GM20431 (cell line): ENCODE data around the gene CTSF.
"Not testable (repeated sequence)": the region's sequence is repeated elsewhere in the genome, so short reads cannot be mapped to it uniquely, and the experiment has no call there.

Source experiments
- in situ Hi-C: fragments of 300-500 bp; cut with MseI, MboI; formaldehyde crosslinking; loops from one replicate; pipeline ENCODE4 v1.15.0; 2020; ENCODE audit warnings: low sequenced_read_pairs; ENCODE audit not compliant: unreplicated experiment

CTSF gene

DNA sequence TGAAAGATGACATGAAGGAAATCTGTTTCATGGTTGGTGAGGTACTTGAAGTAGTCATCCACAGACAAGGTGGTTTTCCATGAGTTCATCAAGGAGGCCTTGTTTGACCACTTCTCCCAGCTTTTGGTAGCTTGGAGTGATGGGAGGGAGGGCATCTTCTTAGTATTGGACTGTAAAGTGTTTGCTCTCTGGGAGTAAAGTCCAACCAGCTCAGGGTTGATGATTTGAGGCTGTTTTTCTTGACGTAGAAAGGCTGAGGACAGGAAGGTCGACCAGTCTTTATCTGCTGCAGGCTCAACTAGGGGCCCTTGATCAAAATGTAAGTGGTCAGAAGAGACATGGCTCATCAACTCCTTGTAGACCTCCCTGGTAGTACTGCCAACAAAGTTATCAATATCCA lies 22.8 kb upstream of the CTSF start:
- in situ Hi-C loops: no loop called here

DNA sequence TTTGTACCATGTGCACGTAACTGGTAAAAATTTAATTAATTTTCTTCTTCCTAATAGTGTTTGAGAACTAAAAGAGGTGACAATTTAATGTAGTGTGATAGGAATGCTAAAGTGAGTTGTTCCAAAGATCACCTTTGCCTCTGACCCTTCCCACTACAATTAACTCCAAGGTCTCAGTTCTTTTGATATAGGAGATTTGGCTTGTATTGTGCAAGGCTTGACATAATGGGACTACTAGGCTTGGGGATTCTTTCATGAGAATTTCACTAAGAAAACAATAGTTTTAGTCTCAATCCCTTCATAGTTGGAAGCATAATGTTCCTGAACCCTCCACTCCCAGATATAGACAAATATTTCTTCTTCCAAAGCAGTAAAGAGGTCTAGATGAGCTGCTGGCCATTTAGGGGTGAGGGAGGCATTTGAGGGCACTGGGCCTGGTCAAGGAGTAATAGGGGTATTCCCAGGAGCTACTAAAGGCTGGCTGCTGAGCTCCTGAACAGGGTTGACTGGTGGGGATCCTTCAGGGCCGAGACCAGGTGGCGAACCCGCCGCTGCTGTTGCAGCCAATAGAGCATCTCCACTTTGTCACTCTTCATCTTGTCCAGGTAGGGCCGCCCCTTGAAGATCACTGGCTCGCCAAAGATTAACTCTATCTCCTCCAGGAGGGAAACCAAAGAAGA lies 21.7 kb upstream of the CTSF start:
- in situ Hi-C loops: no loop called here

DNA sequence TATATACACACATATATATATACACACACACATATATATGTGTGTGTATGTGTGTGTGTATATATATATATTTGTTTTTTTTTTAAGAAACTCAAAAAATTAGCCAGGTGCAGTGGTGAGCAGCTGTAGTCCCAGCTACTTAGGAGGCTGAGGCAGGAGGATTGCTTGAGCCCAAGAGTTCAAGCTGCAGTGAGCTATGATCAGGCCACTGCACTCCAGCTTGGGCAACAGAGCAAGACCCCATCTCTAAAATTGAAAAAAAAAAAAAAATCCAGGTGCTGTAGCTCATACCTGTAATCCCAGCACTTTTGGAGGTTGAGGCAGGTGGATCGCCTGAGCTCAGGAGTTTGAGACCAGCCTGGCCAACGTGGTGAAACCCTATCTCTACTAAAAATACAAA lies 20.9 kb upstream of the CTSF start:
- in situ Hi-C loops: not testable (repeated sequence)

DNA sequence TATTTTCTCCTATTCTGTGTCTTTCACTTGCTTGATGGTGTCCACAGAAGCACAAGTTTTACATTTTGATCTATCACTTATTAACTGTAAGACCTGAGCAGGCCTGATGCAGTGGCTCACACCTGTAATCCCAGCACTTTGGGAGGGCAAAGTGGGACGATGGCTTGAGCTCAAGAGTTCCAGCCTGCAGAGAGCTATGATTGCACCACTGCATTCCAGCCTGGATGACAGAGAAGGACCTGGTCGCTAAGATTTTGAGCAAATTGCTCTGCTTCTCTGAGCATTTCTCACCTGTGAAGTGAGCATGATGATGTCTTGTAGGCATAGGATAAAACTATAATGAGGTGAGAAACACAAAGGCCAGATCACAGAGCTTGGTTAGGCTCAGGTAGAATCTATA lies 17.7 kb upstream of the CTSF start:
- in situ Hi-C loops: no loop called here

DNA sequence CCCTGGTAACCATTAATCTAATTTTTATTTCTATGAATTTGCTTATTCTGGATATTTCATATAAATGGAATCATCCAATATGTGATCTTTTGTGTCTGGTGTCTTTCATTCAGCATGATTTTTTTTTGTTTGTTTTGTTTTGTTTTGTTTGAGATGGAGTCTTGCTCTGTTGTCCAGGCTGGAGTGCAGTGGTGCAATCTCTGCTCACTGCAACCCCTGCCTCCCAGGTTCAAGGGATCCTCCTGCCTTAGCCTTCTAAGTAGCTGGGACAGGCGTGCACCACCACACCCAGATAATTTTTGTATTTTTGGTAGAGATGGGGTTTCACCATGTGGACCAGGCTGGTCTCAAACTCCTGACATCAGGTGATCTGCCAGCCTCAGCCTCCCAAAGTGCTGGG lies 17.0 kb upstream of the CTSF start:
- in situ Hi-C loops: not testable (repeated sequence)

DNA sequence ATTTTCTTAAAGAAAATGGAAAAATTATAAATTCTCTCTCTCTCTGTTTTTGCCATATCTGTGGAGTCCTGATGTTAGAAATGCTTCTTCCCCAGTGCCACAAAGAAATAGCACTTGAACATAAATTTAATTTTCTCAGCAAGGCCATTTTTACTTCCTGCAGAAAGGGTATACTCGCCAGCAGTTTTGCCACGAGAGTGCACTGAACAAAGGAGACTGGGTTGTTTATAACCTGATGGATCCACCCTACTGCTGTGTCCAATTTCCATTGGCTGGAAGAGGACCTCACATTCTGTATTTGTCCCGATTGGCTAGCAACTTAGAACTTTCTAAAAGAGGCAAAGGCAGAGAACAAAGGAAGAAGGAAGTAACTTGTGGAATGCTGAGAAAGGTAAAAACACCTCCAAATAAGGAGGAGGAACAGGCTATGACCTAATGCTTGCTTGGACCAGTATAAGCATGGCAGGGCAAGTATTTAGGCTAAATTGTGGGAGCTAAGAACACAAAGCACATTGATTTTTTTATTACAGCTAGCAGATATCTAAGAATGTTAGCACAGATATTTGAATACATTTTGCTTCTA lies 14.2 kb upstream of the CTSF start:
- in situ Hi-C loops: not testable (repeated sequence)

DNA sequence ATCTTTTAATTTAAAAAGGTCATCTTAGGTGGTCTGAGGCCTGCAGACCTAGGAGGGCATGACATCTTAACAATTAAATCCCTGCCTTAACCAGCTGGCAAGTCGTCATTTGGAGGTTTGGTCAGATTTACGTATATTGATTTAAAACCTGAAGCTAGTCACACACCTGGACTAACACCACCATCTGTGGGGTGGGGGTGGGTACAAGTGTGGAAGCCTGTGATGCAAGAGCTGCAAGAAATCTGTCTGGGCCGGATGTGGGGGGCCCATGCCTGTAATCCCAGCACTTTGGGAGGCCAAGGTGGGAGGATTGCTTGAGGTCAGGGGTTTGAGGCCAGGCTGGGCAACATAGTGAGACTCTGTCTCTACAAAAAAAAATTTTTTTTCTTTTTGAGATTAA lies 12.9 kb upstream of the CTSF start:
- in situ Hi-C loops: no loop called here

DNA sequence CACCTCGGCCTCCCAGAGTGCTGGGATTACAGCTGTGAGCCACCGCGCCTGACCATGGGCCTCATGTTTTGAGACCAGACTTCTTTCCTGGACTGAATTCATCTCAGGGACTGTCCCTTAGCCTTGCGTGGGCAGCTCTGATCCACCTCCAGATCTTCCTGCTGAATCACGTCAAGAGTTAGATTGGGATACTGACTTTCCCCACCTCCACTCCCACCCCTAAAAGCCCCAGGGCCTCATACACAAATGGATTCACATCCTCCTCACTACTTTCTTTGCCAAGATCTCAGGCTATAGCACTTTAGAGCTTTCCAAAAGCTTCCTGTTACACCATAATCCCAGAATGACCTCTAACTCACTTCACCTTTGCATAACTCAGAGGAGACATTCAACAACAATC lies 12.4 kb upstream of the CTSF start:
- in situ Hi-C loops: no loop called here

DNA sequence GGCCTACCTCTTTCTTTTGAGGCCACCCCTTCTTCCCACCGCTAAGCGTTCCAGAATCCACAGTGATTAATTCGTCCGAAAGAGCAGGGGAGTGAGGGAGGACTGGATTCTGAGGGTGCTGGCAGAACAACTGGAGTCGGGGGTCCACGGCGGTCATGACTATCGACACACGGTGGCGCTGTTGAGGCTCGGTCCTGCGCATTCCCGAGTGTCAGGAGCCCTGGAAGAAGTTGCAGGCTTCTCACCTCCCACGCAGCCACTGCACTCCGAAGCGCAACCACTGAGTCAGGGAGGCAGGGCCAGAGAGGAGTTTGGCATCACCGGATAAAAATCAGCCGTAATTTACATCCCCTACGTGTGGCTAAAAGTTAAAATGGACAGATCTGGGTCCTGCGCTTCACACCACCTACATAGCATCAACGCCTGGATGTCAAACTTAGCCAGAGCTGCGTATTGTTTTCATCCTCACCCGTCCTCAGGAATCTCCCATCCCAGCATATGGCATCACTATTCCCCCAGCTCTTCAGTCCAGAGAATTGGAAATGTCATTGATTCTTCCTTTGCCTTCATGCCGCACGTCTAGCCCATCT lies 10.7 kb upstream of the CTSF start:
- in situ Hi-C loops: loop anchor here (10.0 kb wide), 1 partner anchor 96 kb away; the partner anchor contains the start of gene RBM4B

DNA sequence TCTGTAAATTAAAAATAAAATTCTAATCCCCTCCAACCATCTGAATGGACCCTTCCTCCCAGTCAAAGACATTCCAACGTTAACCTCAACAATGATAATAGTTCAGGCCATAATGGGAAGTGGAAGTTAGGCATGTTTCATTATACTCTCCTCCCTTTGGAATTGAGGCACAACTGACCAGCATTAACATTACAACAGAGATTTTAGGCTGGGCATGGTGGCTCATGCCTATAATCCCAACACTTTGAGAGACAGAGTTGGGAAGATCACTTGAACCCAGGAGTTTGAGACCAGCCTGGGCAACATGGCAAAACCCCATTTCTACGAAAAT lies 2.4 kb upstream of the CTSF start:
- in situ Hi-C loops: loop anchor here (10.0 to 25.0 kb wide), 2 partner anchors 104 to 266 kb away; partner anchors contain the start of genes RBM4B and RCE1

DNA sequence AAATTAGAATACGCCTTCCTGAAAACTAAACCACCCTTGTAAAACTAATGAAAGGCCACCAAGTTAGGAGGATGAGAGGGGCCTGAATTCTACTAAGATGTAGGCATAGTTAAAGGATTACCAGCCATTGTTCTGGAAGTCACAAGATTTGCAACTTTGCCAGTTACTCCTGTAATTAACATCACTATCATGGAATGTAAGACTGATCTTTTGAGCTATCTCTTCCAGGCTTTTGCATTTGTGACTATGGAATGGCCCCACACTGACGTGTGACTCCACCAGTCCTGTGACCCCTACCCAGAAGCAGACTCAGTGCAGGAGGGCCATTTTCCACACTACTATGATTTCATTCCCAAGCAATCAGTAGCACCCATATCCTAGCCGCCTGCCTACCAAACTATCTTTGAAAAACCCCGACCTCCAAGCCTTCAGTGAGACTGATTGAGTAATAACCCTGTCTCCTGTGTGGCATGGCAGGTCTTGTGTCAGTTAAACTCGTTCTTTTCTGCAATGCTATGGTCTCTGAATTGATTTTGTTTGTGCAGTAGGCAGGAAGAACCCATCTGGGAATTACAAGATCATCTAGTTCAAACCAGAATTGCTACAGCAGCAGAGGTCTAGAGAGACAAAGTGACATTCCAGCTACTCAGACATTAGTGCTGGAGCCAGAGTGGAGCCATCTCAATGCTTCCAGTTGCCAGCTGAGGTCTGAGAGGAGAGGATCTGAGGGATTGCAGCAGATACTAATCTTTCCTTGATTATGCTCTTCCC lies 1.9 kb upstream of the CTSF start:
- in situ Hi-C loops: loop anchor here (10.0 to 25.0 kb wide), 2 partner anchors 105 to 267 kb away; partner anchors contain the start of genes RBM4B and RCE1

DNA sequence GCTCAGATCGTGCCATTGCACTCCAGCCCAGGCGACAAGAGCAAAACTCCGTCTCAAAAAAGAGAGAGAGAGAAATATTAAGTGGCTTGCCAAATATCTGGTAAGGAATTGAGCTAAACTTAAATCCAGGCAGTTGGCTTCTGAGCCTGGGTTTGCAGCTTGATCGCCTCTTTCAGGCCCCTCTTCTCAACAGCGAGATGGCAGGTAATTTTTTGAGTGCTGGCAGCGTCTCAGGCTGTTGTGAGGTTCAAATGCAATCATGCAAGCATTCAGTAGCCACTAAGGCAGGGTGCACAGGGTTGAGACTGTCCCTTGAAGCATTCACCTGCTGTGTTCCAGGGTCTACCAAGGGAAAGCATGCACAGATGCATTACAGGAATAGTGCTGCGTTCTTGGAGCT lies 670 bp upstream of the CTSF start:
- in situ Hi-C loops: loop anchor here (25.0 kb wide), 1 partner anchor 268 kb away; the partner anchor contains the start of gene RCE1

DNA sequence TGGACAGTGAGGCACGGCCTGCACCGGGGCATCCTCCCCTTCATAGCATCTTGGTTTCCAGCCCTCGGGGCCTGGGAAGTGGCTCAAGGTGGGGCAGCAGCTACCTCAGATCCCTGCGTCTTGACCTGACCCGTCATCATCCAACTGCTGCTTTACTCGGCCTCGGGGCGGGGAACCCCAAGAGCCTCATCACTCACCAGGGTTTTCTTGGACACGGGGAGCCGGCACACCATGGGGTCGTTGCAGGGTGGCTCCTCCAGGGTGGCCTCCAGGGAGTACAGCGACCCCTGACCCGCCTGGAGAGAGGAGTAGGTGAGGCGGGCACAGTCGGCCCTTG lies 651 bp downstream of the CTSF start:
- in situ Hi-C loops: loop anchor here (25.0 kb wide), 1 partner anchor 270 kb away; the partner anchor contains the start of gene RCE1

DNA sequence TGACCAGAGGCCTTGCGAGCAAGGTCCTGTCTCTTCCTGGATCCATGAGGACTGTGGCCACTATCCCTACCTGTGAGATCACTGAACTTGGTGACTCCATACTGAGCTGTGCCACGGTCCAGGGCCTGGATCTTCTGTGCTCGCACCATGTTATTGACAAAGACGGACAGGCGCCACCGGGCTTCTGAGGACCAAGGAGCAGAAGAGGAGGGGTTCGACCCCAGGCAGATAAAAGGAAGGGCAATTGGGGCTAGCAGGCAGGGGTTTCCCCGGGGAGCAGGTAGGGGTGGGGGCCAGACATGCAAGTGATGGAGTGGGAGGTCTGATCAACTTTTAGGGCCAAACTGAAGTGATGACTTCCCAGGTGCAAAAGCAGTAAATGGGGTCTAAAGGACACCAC lies 2.2 kb downstream of the CTSF start:
- in situ Hi-C loops: loop anchor here (25.0 kb wide), 1 partner anchor 271 kb away; the partner anchor contains the start of gene RCE1

DNA sequence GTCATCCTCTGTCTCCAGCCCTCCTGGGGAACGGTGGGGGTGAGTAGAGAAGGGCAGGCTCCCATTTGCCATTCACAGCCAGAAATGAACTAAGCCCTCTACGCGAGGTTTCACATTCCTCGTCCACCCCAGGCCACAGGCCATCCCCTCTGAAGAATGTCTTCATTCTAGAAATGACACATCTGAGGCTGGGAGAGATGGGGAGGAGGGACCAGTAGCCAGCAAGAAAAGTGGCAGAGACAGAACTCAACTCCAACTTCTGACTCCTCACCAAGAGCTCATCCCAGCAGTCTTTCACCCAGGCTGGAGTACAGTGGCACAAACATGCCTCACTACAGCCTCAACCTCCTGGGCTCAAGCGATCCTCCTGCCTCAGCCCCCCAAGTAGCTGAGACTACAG lies 3.4 kb downstream of the CTSF start:
- in situ Hi-C loops: loop anchor here (25.0 kb wide), 1 partner anchor 272 kb away; the partner anchor contains the start of gene RCE1

DNA sequence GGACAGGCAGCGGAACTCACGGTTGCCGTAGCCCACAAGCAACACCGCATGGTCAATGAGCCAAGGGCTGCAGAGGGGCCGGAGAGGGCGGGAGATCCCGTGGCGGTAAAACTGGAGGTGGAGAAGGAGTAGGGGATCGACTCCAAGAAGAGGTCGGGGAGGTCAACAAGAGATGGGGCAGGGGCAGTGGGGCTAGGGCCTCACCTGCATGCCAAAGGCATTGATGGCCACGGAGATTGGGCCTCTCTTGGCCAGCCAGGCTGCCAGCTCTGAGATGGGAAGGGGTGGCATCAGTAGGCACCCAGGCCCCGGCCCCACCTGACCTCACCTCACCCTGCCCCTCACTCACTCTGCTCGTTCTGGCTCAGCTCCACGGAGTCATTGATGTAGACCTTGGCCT lies 3.9 kb downstream of the CTSF start:
- in situ Hi-C loops: loop anchor here (25.0 kb wide), 1 partner anchor 273 kb away; the partner anchor contains the start of gene RCE1

DNA sequence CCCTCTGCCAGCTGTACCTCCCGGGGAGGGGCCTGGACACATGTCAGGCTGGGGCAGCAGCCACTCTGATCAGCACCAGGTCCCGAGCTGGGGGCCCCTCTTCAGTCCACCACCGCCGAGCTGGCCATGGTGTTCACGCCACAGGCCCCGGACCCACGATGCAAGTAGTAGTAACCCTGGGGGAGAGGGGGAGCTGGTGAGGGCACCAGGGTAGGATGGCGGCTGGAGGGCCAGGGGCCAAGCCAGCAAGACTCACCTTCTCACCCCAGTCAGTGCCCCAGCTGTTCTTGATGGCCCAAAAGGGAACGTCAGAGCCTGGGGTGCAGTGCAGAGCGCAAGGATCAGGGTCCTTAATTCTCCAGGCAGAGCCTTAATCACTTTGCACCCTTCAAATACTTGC lies 4.6 kb downstream of the CTSF start:
- in situ Hi-C loops: loop anchor here (25.0 kb wide), 1 partner anchor 273 kb away; the partner anchor contains the start of gene RCE1

DNA sequence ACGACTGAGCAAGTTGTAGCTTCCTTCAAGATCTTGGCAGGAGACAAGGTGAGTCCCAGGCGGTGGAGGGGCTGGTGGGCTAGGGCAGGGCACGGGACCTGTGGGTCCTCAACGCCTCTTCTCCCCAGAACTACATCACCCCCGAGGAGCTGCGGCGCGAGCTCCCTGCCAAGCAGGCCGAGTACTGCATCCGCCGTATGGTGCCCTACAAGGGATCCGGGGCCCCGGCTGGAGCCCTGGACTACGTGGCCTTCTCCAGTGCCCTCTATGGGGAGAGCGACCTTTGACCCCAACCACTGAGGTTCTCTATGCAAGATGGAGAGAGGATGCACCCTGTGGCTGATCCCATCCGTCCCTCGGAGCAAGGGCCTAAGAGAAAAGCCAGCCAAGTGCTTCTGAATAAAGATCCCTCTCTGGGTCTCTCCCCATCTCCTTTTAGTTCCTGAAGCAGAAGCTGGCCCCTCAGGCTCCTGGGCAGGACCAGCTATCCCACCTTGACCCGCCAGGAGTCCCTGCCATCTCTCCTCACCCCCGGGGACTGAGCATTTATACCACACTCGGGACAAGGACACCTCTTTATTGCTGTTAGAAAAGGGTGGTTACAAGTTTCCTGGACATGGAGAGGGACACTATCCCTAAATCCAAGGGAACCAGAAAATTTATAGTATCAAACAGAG lies 5.4 kb downstream of the CTSF start:
- in situ Hi-C loops: loop anchor here (25.0 kb wide), 1 partner anchor 274 kb away; the partner anchor contains the start of gene RCE1

DNA sequence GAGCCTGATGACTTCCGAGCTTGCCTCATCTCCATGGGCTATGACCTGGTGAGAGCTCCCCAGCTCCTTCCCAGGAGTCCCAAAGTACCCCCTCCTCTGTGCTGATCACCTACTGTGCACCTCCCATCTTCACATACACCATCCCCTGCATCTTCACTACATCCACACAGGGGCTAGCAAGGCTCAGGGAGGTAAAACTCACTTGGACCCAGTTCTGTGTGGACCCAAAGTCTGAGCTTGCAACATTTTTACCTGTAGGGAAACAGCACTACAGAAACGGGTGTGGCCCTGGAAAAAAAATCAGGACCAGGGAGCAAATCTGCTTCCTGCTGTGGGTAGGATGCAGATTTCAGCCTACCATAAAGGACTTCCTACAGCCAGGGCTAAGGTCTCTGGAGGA lies 6.1 kb downstream of the CTSF start:
- in situ Hi-C loops: loop anchor here (25.0 kb wide), 1 partner anchor 275 kb away; the partner anchor contains the start of gene RCE1

DNA sequence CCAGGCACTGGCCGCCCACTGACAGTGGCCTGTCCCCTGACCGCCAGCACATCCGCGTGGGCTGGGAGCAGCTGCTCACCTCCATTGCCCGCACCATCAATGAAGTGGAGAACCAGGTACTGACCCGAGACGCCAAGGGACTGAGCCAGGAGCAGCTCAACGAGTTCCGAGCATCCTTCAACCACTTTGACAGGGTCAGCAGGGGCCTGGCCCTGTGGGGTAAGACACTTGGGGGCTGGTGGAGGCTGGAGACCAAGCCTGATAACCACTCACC lies 6.5 kb downstream of the CTSF start:
- in situ Hi-C loops: loop anchor here (25.0 kb wide), 1 partner anchor 275 kb away; the partner anchor contains the start of gene RCE1
